Mesothelial cell of epicardium (in vitro differentiated cells): ENCODE data around the gene SLFN13. TPM values are rescaled to one million over a fixed set of nuclear protein-coding genes. Genes with fewer than 3 reads are reported as not detected.
"Not testable (repeated sequence)": the region's sequence is repeated elsewhere in the genome, so short reads cannot be mapped to it uniquely, and the experiment has no call there.

ENCODE experiments used
- DNase-seq, 2 experiments: peaks; one replicate each; pipeline ENCODE4 v3.0.0; 2021; ENCODE audit warnings: low spot score in 2 of 2; ENCODE audit not compliant: unreplicated experiment in 2 of 2
- H3K27ac Mint-ChIP-seq: 2 replicates; pipeline ENCODE4 v1.8.0; 2021; ENCODE audit warnings: mixed read lengths
- H3K27me3 Mint-ChIP-seq: 2 replicates; pipeline ENCODE4 v1.8.0; 2021; ENCODE audit warnings: low read depth, mixed read lengths
- H3K36me3 Mint-ChIP-seq: 2 replicates; pipeline ENCODE4 v1.8.0; 2021; ENCODE audit warnings: mixed read lengths
- H3K4me1 Mint-ChIP-seq: 2 replicates; pipeline ENCODE4 v1.8.0; 2021; ENCODE audit warnings: mixed read lengths
- H3K4me3 Mint-ChIP-seq: 2 replicates; pipeline ENCODE4 v1.8.0; 2021; ENCODE audit warnings: mild to moderate bottlenecking, moderate library complexity, mixed read lengths
- H3K9me3 Mint-ChIP-seq: 2 replicates; pipeline ENCODE4 v1.8.0; 2021; ENCODE audit warnings: mixed read lengths
- CTCF ChIP-seq: fragments of 200-600 bp; sonication (generic); IDR thresholded peaks from one replicate; pipeline ENCODE4 v1.5.0; 2021; ENCODE audit warnings: antibody characterized with exemption; ENCODE audit not compliant: unreplicated experiment
- total RNA-seq: library from RNA; stranded (reverse); gene quantifications from 3 replicates; pipeline ENCODE4 v1.2.1, GENCODE V29; 2021

Gene SLFN13
- total RNA-seq, 1 donor from 2014 or later: 24.7 TPM

- H3K27ac Mint-ChIP-seq: no peak overlapping the region
- no peaks in the 10 kb centered on the region for H3K9me3 Mint-ChIP-seq
- no peak for TF ChIP-seq CTCF
- H3K4me1 Mint-ChIP-seq: peaks cover 27% of the 10 kb centered on the region
- H3K4me3 Mint-ChIP-seq: no peak overlapping the region
- no peaks in the 10 kb centered on the region for H3K27me3 Mint-ChIP-seq
- no peak for DNase-seq
- no peaks in the 10 kb centered on the region for H3K36me3 Mint-ChIP-seq
Observed at GRCh38 chr17:35429702-35430101, 18.9 kb downstream of the SLFN13 start.

GRCh38 chr17:35428229-35428628, 20.3 kb downstream of the SLFN13 start:
- Mint-ChIP-seq H3K4me1 (peaks cover 15% of the 10 kb centered on the region), H3K27ac (no peak overlapping the region), H3K4me3 (no peak overlapping the region), H3K27me3 (no peaks in the 10 kb centered on the region), H3K36me3 (no peaks in the 10 kb centered on the region), H3K9me3 (no peaks in the 10 kb centered on the region)
- no peak for TF ChIP-seq CTCF
- DNase-seq: no peak

GRCh38 chr17:35423761-35424160, 24.8 kb downstream of the SLFN13 start:
- no peak for DNase-seq
- TF ChIP-seq CTCF: no peak
- H3K27me3 Mint-ChIP-seq: no peaks in the 10 kb centered on the region
- no peak overlapping the region for H3K4me3 Mint-ChIP-seq
- peaks cover 11% of the 10 kb centered on the region for H3K4me1 Mint-ChIP-seq
- H3K36me3 Mint-ChIP-seq: peaks cover 19% of the 10 kb centered on the region
- H3K27ac Mint-ChIP-seq: no peak overlapping the region
- H3K9me3 Mint-ChIP-seq: no peaks in the 10 kb centered on the region

- not testable (repeated sequence) for DNase-seq, H3K27me3 Mint-ChIP-seq, H3K27ac Mint-ChIP-seq, H3K4me3 Mint-ChIP-seq, H3K9me3 Mint-ChIP-seq
- peaks cover 24% of the 10 kb centered on the region for H3K36me3 Mint-ChIP-seq
- H3K4me1 Mint-ChIP-seq: peaks cover 11% of the 10 kb centered on the region
Observed at GRCh38 chr17:35421069-35421468, 27.5 kb downstream of the SLFN13 start.

- Mint-ChIP-seq H3K27ac (no peak overlapping the region), H3K27me3 (no peaks in the 10 kb centered on the region), H3K9me3 (peaks cover 25% of the 10 kb centered on the region), H3K4me1 (peaks cover 11% of the 10 kb centered on the region), H3K4me3 (no peak overlapping the region), H3K36me3 (peaks cover 44% of the 10 kb centered on the region)
- DNase-seq: no peak
- TF ChIP-seq CTCF: no peak
Observed at GRCh38 chr17:35416659-35417058, 31.9 kb downstream of the SLFN13 start.

- not testable (repeated sequence) for H3K4me1 Mint-ChIP-seq, H3K4me3 Mint-ChIP-seq, H3K27ac Mint-ChIP-seq, DNase-seq, H3K27me3 Mint-ChIP-seq
- Mint-ChIP-seq H3K36me3 (peaks cover 52% of the 10 kb centered on the region), H3K9me3 (peaks cover 25% of the 10 kb centered on the region)
Observed at GRCh38 chr17:35414707-35415106, 33.9 kb downstream of the SLFN13 start.

GRCh38 chr17:35414247-35414646, 34.3 kb downstream of the SLFN13 start:
- peaks cover 28% of the 10 kb centered on the region for H3K9me3 Mint-ChIP-seq
- DNase-seq: no peak
- H3K36me3 Mint-ChIP-seq: peaks cover 53% of the 10 kb centered on the region
- no peaks in the 10 kb centered on the region for H3K27me3 Mint-ChIP-seq
- no peak overlapping the region for H3K27ac Mint-ChIP-seq
- TF ChIP-seq CTCF: no peak
- no peak overlapping the region for H3K4me3 Mint-ChIP-seq
- H3K4me1 Mint-ChIP-seq: peaks cover under 1% of the 10 kb centered on the region
